Measurements from ENCODE around the gene SLX9.

DNA sequence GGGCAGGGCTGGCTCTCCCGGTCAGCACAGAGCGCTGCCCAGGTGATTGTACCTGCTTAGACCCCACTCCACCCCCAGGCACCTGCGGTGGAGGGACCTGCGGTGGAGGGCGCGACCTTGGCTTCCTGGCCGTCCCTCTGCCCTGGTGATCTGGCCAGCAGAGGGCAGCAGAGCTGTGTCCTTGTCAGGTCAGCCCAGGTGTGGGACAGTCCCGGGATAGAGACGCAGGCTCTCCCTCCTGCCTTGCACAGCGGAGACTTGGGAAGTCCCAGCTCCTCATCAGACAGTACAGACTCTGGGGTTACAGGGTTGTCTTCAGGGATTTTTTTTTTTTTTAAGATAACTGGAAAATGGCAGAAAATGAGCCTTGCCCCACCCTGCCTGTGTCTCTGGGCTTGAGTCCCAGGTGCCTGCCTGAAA lies 10.0 kb downstream of the SLX9 start:
- TF ChIP-seq SUZ12 (IDR thresholded peaks at IDR 0.05; ENCODE audit: extremely low read depth, insufficient read depth, insufficient read length) (no peak), YY1 (IDR thresholded peaks at IDR 0.05; ENCODE audit: insufficient read depth, insufficient read length) (no peak)

Measured in NT2/D1 (cell line).